ENCODE data around the gene ITPK1. TPM values are rescaled to one million over a fixed set of nuclear protein-coding genes. Genes with fewer than 3 reads are reported as not detected.
"Not testable (repeated sequence)": the region's sequence is repeated elsewhere in the genome, so short reads cannot be mapped to it uniquely, and the experiment has no call there.

ITPK1 gene
- total RNA-seq, 1 donor from 2014 or later = 30.5 TPM

DNA sequence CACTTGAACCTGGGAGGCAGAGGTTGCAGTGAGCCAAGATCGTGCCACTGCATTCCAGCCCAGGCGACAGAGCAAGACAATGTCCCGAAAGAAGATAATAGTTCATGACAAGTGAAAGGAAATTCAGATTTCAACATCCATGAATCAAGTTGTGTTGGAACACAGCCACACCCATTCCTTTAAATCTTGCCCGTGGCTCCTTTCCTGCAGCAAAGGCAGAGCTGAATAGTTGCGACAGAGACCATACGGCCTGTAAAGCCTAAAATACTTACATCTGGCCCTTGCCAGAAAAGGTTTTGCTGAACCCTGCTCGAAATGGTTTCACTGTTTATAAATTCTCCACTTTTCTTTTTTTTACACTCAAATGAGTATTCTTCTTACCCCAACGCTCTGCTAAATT is 17.7 kb upstream of the ITPK1 start:
- H3K4me3 Mint-ChIP-seq = no peak overlapping the region
- no peaks in the 10 kb centered on the region for H3K36me3 Mint-ChIP-seq
- DNase-seq (ENCODE audit: low spot score in 2 of 2, unreplicated experiment in 2 of 2) = no peak
- peaks cover 3% of the 10 kb centered on the region for H3K4me1 Mint-ChIP-seq
- no peak overlapping the region for H3K27ac Mint-ChIP-seq
- H3K9me3 Mint-ChIP-seq = no peaks in the 10 kb centered on the region
- TF ChIP-seq, protein P1, sequence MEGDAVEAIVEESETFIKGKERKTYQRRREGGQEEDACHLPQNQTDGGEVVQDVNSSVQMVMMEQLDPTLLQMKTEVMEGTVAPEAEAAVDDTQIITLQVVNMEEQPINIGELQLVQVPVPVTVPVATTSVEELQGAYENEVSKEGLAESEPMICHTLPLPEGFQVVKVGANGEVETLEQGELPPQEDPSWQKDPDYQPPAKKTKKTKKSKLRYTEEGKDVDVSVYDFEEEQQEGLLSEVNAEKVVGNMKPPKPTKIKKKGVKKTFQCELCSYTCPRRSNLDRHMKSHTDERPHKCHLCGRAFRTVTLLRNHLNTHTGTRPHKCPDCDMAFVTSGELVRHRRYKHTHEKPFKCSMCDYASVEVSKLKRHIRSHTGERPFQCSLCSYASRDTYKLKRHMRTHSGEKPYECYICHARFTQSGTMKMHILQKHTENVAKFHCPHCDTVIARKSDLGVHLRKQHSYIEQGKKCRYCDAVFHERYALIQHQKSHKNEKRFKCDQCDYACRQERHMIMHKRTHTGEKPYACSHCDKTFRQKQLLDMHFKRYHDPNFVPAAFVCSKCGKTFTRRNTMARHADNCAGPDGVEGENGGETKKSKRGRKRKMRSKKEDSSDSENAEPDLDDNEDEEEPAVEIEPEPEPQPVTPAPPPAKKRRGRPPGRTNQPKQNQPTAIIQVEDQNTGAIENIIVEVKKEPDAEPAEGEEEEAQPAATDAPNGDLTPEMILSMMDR (IDR thresholded peaks at IDR 0.05; ENCODE audit: unreplicated experiment) = no peak
- H3K27me3 Mint-ChIP-seq (ENCODE audit: low read depth) = peaks cover 6% of the 10 kb centered on the region

DNA sequence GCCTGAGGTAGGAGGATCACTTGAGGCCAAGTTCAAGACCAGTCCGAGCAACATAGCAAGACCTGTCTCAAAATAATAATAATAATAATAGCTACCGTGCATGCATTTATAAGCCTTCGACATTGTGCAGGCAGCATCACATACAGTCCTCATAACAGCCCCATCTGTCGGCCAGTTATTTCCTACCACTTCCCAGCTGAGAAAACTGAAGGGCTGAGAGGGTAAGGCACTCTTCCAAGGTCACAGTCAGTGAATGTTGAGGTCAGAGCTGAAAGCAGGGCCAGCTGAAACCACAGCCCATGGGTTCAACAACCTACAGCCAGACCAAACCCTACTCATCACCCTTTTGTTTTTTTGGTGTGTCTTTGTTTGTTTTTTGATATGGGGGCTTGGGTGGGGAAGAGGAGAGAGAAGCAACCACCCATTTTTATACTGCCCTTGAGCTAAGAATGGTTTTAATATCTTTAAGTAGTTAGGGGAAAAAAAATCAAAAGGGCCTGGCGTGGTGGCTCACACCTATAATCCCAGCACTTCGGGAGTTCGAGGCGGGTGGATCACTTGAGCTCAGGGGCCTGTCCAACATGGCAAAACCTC is 16.8 kb upstream of the ITPK1 start:
- TF ChIP-seq, protein P1 (IDR thresholded peaks at IDR 0.05; ENCODE audit: unreplicated experiment) = no peak
- Mint-ChIP-seq H3K36me3 (no peaks in the 10 kb centered on the region), H3K4me1 (no peaks in the 10 kb centered on the region), H3K9me3 (no peaks in the 10 kb centered on the region), H3K27me3 (ENCODE audit: low read depth) (peaks cover 8% of the 10 kb centered on the region), H3K27ac (no peak overlapping the region), H3K4me3 (no peak overlapping the region)
- DNase-seq (ENCODE audit: low spot score in 2 of 2, unreplicated experiment in 2 of 2) = no peak

DNA sequence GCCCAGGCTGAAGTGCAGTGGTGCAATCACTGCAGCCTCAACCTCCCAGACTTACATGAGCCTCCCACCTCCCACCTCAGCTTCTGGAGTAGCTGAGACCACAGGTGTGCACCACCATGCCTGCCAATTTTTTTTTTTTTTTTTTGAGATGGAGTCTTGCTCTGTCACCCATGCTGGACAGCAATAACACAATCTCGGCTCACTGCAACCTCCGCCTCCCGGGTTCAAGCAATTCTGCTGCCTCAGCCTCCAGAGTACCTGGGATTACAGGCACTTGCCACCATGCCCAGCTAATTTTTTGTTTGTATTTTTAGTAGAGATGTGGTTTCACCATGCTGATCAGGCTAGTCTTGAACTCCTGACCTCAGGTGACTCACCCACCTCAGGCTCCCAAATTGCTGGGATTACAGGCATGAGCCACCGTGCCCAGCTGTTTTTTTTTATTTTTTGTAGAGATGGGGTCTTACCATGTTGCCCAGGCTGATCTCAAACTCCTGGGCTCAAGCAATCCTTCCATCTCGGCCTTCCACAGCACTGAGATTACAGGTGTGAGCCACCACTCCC is 15.6 kb upstream of the ITPK1 start:
- not testable (repeated sequence) for H3K27me3 Mint-ChIP-seq (ENCODE audit: low read depth); H3K36me3 Mint-ChIP-seq; H3K9me3 Mint-ChIP-seq; H3K4me1 Mint-ChIP-seq; DNase-seq (ENCODE audit: low spot score in 2 of 2, unreplicated experiment in 2 of 2); H3K27ac Mint-ChIP-seq; H3K4me3 Mint-ChIP-seq

DNA sequence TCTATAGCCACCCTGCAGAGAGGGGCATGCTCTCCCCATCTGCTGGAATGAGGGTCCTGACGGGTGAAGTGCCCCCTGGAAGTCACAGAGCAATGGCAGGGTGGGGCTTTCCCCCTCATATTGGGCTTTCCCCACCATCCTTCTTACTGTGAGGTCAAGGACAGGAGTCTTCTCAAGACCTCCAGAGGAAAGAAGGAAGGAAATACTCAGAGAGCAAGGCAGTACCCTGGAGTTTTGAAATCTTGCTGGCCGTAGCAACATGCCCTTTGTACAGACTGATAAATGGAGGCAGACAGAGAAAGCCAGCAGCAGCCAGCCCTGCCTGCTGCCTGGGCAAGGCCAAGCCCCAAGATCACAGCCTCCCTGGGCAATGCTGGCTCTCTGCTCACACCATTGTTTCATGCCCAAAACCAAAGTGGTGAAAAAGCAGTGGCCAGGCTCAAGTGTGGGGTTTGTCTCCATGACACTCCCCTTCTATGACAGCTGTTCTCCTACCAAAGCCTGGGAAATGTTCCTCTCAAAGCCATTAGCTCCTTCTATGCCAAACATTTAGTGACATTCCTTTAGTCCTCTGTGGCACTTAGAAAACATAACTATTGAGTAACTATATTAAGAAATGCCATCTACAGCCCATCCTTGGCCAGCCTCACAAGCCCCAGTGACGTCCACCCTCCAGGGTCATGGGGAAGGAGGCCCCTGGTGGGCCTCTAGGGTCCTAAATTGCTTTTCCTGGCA is 13.2 kb upstream of the ITPK1 start:
- Mint-ChIP-seq H3K9me3 (no peaks in the 10 kb centered on the region), H3K27ac (no peak overlapping the region), H3K4me3 (no peak overlapping the region), H3K36me3 (no peaks in the 10 kb centered on the region), H3K27me3 (ENCODE audit: low read depth) (peaks cover 13% of the 10 kb centered on the region), H3K4me1 (no peaks in the 10 kb centered on the region)
- TF ChIP-seq, protein P1 (IDR thresholded peaks at IDR 0.05; ENCODE audit: unreplicated experiment) = no peak
- no peak for DNase-seq (ENCODE audit: low spot score in 2 of 2, unreplicated experiment in 2 of 2)

DNA sequence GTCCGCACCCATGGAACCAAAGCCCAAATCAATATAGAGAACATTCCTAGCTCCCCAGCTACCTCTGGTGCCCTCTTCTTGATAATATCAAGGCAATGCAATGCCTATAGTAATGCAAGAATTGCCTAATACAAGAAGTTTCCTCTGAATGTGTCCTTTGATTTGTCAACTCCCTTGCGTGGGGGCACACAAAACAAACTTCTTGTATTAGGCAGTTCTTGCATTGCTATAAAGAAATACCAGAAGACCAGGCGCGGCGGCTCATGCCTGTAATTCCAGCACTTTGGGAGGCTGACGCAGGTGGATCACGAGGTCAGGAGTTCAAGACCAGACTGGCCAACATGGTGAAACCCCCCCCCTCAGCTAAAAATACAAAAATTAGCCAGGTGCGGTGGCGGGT is 10.4 kb upstream of the ITPK1 start:
- no peak overlapping the region for H3K27ac Mint-ChIP-seq
- H3K4me1 Mint-ChIP-seq = no peaks in the 10 kb centered on the region
- no peak overlapping the region for H3K4me3 Mint-ChIP-seq

DNA sequence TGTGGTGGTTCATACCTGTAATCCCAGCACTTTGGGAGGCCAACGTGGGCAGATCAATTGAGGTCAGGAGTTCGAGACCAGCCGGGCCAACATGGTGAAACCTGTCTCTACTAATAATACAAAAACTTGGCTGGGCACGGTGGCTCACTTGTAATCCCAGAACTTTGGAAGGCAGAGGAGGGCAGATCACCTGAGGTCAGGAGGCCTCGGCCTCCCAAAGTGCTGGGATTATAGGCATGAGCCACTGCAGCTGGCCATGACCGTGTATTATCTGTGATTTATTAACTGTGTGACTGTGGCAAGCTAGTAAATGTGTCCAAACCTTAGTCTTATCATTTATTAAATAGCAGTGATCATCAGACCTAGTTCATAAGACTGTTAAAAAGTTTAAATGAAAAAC is 7.1 kb upstream of the ITPK1 start:
- Mint-ChIP-seq H3K27me3 (ENCODE audit: low read depth) (peaks cover 8% of the 10 kb centered on the region), H3K27ac (no peak overlapping the region), H3K4me1 (no peaks in the 10 kb centered on the region), H3K4me3 (no peak overlapping the region), H3K9me3 (no peaks in the 10 kb centered on the region), H3K36me3 (no peaks in the 10 kb centered on the region)
- no peak for DNase-seq (ENCODE audit: low spot score in 2 of 2, unreplicated experiment in 2 of 2)
- TF ChIP-seq, protein P1 (IDR thresholded peaks at IDR 0.05; ENCODE audit: unreplicated experiment) = no peak

More for the DNA sequence above, 10.4 kb upstream of the ITPK1 start:
- Mint-ChIP-seq H3K27me3 (ENCODE audit: low read depth) (peaks cover 13% of the 10 kb centered on the region), H3K36me3 (no peaks in the 10 kb centered on the region), H3K9me3 (no peaks in the 10 kb centered on the region)
- no peak for DNase-seq (ENCODE audit: low spot score in 2 of 2, unreplicated experiment in 2 of 2)
- TF ChIP-seq, protein P1 (IDR thresholded peaks at IDR 0.05; ENCODE audit: unreplicated experiment) = no peak

Measured in mesothelial cell of epicardium (in vitro differentiated cells).